ENCODE results near the gene ZNF583.

- no peak for TF ChIP-seq POLR2AphosphoS5 (IDR thresholded peaks at IDR 0.05; ENCODE audit: low read depth, low read length)
- no peak for TF ChIP-seq EZH2phosphoT487 (IDR thresholded peaks at IDR 0.05; ENCODE audit: borderline replicate concordance)
- TF ChIP-seq CTCF (IDR thresholded peaks at IDR 0.05 in 2 of 3, conservative IDR thresholded peaks at IDR 0.05 in 1 of 3; ENCODE audit: borderline replicate concordance in 1 of 3, insufficient read depth in 1 of 3, low read depth in 2 of 3, low read length in 2 of 3), result no peak
These were observed 930 bp downstream of the ZNF583 start for GRCh38 chr19:56405062-56405461.

Measured in HCT116 (cell line).